CD14-positive monocyte (primary cell): ENCODE measurements around the gene OSTC. TPM values are rescaled to one million over a fixed set of nuclear protein-coding genes. Genes with fewer than 3 reads are reported as not detected.

ENCODE experiments used
- DNase-seq, 3 donors: peaks; one replicate each; pipeline ENCODE4 v3.0.0-alpha.2; 2011 to 2022
- H2AFZ ChIP-seq: 2 replicates; pipeline ENCODE4 v1.6.0; 2012; ENCODE audit warnings: mild to moderate bottlenecking, low read depth, low read length, inconsistent platforms; ENCODE audit not compliant: insufficient read depth, poor library complexity, severe bottlenecking
- H3K27ac ChIP-seq, 2 donors: 1 replicate in 1 of 2; 2 replicates in 1 of 2; pipeline ENCODE4 v1.5.1; 2012 to 2013; ENCODE audit warnings: low read length in 2 of 2, control low read depth in 1 of 2, inconsistent platforms in 1 of 2, low read depth in 1 of 2, mild to moderate bottlenecking in 1 of 2
- H3K27me3 ChIP-seq, 2 donors: one replicate each; pipeline versions ENCODE4 v1.6.0 to v1.6.1; 2011 to 2013; ENCODE audit warnings: low read length in 2 of 2; ENCODE audit not compliant: control insufficient read depth in 2 of 2, insufficient read depth in 2 of 2
- H3K36me3 ChIP-seq, 2 donors: replicated peaks in 1 of 2; 1 replicate in 1 of 2; 2 replicates in 1 of 2; pipeline versions ENCODE4 v1.5.1 to v1.6.1; 2012 to 2013; ENCODE audit warnings: low read length in 2 of 2, control low read depth in 1 of 2, inconsistent platforms in 1 of 2, mild to moderate bottlenecking in 1 of 2; ENCODE audit not compliant: insufficient read depth in 2 of 2, control insufficient read depth in 1 of 2
- H3K4me1 ChIP-seq, 2 donors: 1 replicate in 1 of 2; 2 replicates in 1 of 2; pipeline versions ENCODE4 v1.5.1 to v1.6.1; 2012 to 2013; ENCODE audit warnings: low read length in 2 of 2, control low read depth in 1 of 2, inconsistent platforms in 1 of 2, mild to moderate bottlenecking in 1 of 2, moderate library complexity in 1 of 2; ENCODE audit not compliant: insufficient read depth in 2 of 2, control insufficient read depth in 1 of 2
- H3K4me2 ChIP-seq: replicated peaks from 2 replicates; pipeline ENCODE3; 2012; ENCODE audit warnings: low read length, moderate library complexity, mild to moderate bottlenecking; ENCODE audit not compliant: poor library complexity, severe bottlenecking; ENCODE audit errors: extremely low read depth
- H3K4me3 ChIP-seq, 3 experiments: fragments of 200-600 bp in 1 of 3; sonication (generic) in 1 of 3; replicated peaks in 1 of 3; 1 replicate in 2 of 3; 2 replicates in 1 of 3; pipeline ENCODE4 v1.5.1; 2011 to 2013; ENCODE audit warnings: low read length in 3 of 3, mild to moderate bottlenecking in 3 of 3, control low read depth in 2 of 3, low read depth in 2 of 3, inconsistent platforms in 1 of 3, moderate library complexity in 1 of 3
- H3K79me2 ChIP-seq: 2 replicates; pipeline ENCODE4 v1.6.0; 2012; ENCODE audit warnings: mild to moderate bottlenecking, control low read depth, inconsistent platforms, low read length, moderate library complexity; ENCODE audit not compliant: insufficient read depth
- H3K9ac ChIP-seq: 2 replicates; pipeline ENCODE4 v1.6.0; 2017; ENCODE audit warnings: low read length, mild to moderate bottlenecking; ENCODE audit not compliant: insufficient read depth, poor library complexity, severe bottlenecking
- H3K9me3 ChIP-seq, 2 donors: replicated peaks in 1 of 2; 1 replicate in 1 of 2; 2 replicates in 1 of 2; pipeline versions ENCODE4 v1.5.1 to v1.6.1; 2012 to 2013; ENCODE audit warnings: low read length in 2 of 2, control low read depth in 1 of 2; ENCODE audit not compliant: control insufficient read depth in 1 of 2, insufficient read depth in 1 of 2
- H4K20me1 ChIP-seq: 2 replicates; pipeline ENCODE4 v1.6.0; 2012; ENCODE audit warnings: mild to moderate bottlenecking, low read length, control low read depth, moderate library complexity; ENCODE audit not compliant: insufficient read depth
- H3K27ac Mint-ChIP-seq, 7 donors: one replicate each; pipeline ENCODE4 v1.8.0; 2020; ENCODE audit warnings: mild to moderate bottlenecking in 7 of 7, mixed read lengths in 7 of 7, moderate library complexity in 6 of 7, inconsistent platforms in 2 of 7
- H3K27me3 Mint-ChIP-seq, 3 donors: one replicate each; pipeline ENCODE4 v1.8.0; 2021 to 2022; ENCODE audit warnings: low read depth in 3 of 3, mild to moderate bottlenecking in 3 of 3, mixed read lengths in 3 of 3, moderate library complexity in 3 of 3, inconsistent platforms in 1 of 3
- H3K36me3 Mint-ChIP-seq, 2 donors: one replicate each; pipeline ENCODE4 v1.8.0; 2020; ENCODE audit warnings: mixed read lengths in 2 of 2, inconsistent platforms in 1 of 2, mild to moderate bottlenecking in 1 of 2
- H3K4me1 Mint-ChIP-seq: one replicate; pipeline ENCODE4 v1.8.0; 2020; ENCODE audit warnings: mild to moderate bottlenecking, mixed read lengths
- H3K4me3 Mint-ChIP-seq, 2 donors: one replicate each; pipeline ENCODE4 v1.8.0; 2020; ENCODE audit warnings: mild to moderate bottlenecking in 2 of 2, mixed read lengths in 2 of 2, moderate library complexity in 1 of 2
- H3K9me3 Mint-ChIP-seq, 7 donors: one replicate each; pipeline ENCODE4 v1.8.0; 2020 to 2022; ENCODE audit warnings: mixed read lengths in 7 of 7, mild to moderate bottlenecking in 6 of 7, moderate library complexity in 6 of 7, inconsistent platforms in 2 of 7
- WGBS: methylation state at CpG from one replicate; pipeline ENCODE4 v1.1.5; 2013; ENCODE audit warnings: missing lambda C conversion rate; ENCODE audit not compliant: insufficient coverage; 5-methylcytosine and 5-hydroxymethylcytosine counted together
- intact Hi-C, 2 donors: fragments of 100-400 bp; cut with micrococcal nuclease; formaldehyde crosslinking; loops; one replicate each; pipeline versions ENCODE4 v1.15.0 to v1.15.1; 2023
- polyA plus RNA-seq, 3 donors: library from polyadenylated mRNA; depleted of rRNA in 1 of 3; unstranded in 2 of 3; stranded (reverse) in 1 of 3; fragments of 300-500 nt in 2 of 3; fragments of >200 nt in 1 of 3; fragmentation: Illumina TruSeq in 2 of 3; gene quantifications; 1 replicate in 2 of 3; 2 replicates in 1 of 3; pipeline ENCODE4 v1.2.3, GENCODE V29; 2012 to 2021
- TF ChIP-seq, protein P1 (sequence below): fragments of 200-600 bp; IDR thresholded peaks from one replicate; pipeline ENCODE4 v1.8.0; 2022; ENCODE audit warnings: antibody characterized with exemption, mild to moderate bottlenecking

OSTC gene
- polyA plus RNA-seq, 3 donors = 68.5 to 156 (median 149) TPM

DNA sequence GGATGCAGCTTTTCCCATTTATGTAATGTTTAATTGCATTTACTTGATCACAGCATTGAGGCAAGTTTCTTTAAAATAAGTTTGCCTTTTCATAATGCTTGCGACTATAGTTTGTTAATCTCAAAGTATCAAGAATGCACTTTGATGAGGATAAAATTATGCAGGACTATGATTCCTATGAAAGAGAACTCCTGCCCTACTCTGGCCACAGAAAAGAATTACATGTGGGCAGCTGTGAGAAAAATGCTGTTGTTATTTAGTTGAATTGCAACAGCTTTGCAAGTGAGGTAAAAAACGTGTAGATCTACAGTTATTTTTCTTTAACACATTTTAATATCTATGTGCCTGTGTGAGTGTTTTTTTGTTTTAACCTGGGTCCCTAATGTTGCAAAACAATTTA is 12.5 kb upstream of the OSTC start:
- Mint-ChIP-seq H3K27ac (no peak overlapping the region), H3K4me3 (no peak overlapping the region), H3K27me3 (no peaks in the 10 kb centered on the region), H3K36me3 (peaks cover 35 to 36% of the 10 kb centered on the region in 2 donors), H3K9me3 (peaks cover 0 to 5% (median 0%) of the 10 kb centered on the region in 7 donors), H3K4me1 (no peaks in the 10 kb centered on the region)
- intact Hi-C loops = no loop called here
- WGBS = no CpG with 5 or more reads among the region's 2 CpGs
- Histone ChIP-seq H3K9ac (no peak overlapping the region), H3K27me3 (no peaks in the 10 kb centered on the region), H3K27ac (no peak overlapping the region), H3K4me2 (no peak overlapping the region), H3K9me3 (no peaks in the 10 kb centered on the region), H4K20me1 (no peaks in the 10 kb centered on the region), H2AFZ (no peak overlapping the region), H3K36me3 (peaks cover 26 to 35% of the 10 kb centered on the region in 2 donors), H3K4me1 (no peaks in the 10 kb centered on the region), H3K4me3 (no peak overlapping the region), H3K79me2 (no peaks in the 10 kb centered on the region)
- no peak for DNase-seq
- TF ChIP-seq, protein P1, sequence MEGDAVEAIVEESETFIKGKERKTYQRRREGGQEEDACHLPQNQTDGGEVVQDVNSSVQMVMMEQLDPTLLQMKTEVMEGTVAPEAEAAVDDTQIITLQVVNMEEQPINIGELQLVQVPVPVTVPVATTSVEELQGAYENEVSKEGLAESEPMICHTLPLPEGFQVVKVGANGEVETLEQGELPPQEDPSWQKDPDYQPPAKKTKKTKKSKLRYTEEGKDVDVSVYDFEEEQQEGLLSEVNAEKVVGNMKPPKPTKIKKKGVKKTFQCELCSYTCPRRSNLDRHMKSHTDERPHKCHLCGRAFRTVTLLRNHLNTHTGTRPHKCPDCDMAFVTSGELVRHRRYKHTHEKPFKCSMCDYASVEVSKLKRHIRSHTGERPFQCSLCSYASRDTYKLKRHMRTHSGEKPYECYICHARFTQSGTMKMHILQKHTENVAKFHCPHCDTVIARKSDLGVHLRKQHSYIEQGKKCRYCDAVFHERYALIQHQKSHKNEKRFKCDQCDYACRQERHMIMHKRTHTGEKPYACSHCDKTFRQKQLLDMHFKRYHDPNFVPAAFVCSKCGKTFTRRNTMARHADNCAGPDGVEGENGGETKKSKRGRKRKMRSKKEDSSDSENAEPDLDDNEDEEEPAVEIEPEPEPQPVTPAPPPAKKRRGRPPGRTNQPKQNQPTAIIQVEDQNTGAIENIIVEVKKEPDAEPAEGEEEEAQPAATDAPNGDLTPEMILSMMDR = no peak

DNA sequence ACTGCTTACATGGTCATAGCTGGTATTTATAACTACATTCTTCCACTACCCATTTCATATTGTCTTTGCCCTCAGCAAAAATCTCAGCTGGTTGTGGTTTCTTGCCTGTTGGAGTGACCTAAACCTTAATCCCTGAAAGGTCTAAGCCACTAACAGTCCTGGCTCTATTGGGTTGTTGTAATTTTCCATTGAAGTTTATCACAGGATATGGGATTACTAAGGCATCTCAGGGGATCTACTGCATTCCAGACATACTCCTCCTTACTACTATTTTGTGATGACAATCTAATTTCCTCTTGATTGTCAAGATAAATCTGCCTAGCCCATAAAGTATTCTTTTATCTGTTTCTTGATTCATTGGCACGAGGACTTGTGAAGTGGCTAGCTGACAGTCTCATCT is 6.2 kb upstream of the OSTC start:
- H3K36me3 ChIP-seq = no peaks in the 10 kb centered on the region
- no peaks in the 10 kb centered on the region for H3K27me3 ChIP-seq
- H2AFZ ChIP-seq = no peak overlapping the region
- no peaks in the 10 kb centered on the region for H3K4me1 ChIP-seq
- no CpG with 5 or more reads among the region's 1 CpG for WGBS
- Mint-ChIP-seq H3K4me3 (no peak overlapping the region), H3K9me3 (no peaks in the 10 kb centered on the region), H3K27ac (no peak overlapping the region), H3K27me3 (no peaks in the 10 kb centered on the region), H3K36me3 (peaks cover 0 to 2% of the 10 kb centered on the region in 2 donors), H3K4me1 (no peaks in the 10 kb centered on the region)
- H3K9ac ChIP-seq = no peak overlapping the region
- no peaks in the 10 kb centered on the region for H3K79me2 ChIP-seq
- no peak overlapping the region for H3K4me2 ChIP-seq
- H4K20me1 ChIP-seq = no peaks in the 10 kb centered on the region
- intact Hi-C loops = no loop called here
- DNase-seq = no peak
- H3K4me3 ChIP-seq = no peak overlapping the region
- H3K9me3 ChIP-seq = no peaks in the 10 kb centered on the region
- TF ChIP-seq, protein P1 = no peak
- H3K27ac ChIP-seq = no peak overlapping the region
